GM21390 (cell line): ENCODE measurements around the gene NHLRC2.

Source experiments
- ATAC-seq: cut with Tn5 transposase; IDR thresholded peaks from one replicate; pipeline ENCODE4 v1.9.1; 2021; ENCODE audit not compliant: unreplicated experiment

Gene NHLRC2

DNA sequence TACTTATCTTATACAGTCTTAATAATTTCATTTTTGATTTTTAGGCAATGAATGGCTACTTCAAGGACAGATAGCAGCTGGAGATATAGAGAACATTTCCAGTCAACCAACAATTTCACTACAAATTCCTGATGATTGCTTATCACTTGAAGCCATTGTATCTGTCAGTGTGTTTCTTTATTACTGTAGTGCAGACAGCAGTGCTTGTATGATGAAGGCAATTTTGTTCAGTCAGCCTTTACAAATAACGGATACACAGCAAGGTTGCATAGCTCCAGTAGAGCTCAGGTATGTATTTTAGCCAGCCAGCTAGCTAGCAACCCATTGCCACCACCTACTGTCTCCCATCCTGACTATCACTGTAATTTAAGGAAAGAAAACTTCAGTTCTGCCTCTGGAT lies 53.8 kb downstream of the NHLRC2 start:
- no peak for ATAC-seq

DNA sequence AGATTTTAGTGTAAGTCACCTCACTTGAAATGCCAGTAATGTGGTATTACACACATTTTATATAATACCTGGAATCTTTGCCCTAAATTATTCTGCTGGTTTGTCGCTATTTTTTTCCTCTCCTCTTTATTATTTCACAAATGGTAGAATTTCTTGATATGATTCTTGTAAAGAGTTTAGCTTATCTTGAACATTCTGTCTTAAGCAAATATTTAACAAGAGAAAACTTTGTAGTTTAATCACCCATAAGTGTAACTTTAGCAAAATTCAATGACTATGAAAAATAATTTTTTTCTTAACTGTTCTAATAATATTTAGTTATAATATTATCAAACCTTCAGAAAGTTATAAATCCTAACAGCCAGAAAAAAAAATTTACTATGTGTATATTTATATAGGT lies 56.7 kb downstream of the NHLRC2 start:
- no peak for ATAC-seq

DNA sequence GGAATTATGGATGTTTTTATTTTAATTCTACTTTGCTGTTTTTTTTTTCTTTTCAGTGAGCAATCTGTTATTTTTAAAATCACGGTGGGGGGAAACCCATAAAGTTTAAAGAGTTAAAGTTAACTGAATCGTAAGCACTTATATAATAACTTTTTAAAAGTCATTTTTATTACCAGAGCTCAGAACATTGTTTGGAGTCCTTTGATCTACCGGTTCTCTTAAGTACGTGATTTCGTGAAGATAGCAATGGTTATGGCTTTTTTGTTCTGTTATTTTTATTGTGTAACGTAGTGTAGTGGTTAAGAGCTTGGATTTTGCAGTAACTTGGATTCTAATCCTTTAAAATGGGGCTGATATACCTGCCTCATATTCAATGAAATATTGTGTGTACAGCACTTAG lies 57.4 kb downstream of the NHLRC2 start:
- ATAC-seq: no peak

DNA sequence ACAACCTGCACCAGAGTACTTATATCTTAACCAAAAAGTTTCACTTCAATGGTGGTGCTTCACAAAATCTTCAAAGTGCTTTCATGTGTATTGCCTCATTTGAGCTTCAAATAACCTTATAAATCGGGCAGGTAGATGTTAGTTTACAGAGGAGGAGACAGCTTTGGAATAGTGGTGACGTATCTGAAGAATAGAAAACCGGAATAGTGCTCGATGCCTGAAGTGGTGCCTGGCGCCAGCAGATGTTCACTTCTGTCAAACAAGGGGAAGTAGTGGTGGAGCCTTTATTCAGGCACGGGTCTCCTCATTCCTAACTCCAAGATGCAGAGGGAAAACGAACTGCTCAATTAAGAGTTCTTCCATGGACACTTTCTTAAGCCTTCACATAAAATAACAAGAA lies 58.1 kb downstream of the NHLRC2 start:
- ATAC-seq: no peak

DNA sequence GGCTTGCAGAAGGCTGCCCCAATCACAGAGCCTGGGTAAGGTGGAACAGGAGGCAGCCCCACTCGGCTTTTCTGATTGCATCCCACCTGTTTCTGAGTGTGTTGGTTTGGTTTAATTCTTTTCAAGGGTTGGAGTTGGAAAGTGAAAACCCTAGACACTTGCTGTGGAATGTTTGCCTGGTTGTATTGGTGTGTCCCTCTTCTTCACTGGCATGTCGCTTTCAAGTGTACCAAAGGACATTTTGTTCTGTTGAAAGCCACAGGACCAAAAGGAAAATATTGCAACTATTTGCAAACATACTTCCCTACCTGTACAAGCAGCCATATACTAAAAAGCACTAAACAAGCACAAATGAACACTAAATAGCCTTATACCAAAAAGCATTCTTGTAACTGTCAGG lies 60.5 kb downstream of the NHLRC2 start:
- no peak for ATAC-seq

DNA sequence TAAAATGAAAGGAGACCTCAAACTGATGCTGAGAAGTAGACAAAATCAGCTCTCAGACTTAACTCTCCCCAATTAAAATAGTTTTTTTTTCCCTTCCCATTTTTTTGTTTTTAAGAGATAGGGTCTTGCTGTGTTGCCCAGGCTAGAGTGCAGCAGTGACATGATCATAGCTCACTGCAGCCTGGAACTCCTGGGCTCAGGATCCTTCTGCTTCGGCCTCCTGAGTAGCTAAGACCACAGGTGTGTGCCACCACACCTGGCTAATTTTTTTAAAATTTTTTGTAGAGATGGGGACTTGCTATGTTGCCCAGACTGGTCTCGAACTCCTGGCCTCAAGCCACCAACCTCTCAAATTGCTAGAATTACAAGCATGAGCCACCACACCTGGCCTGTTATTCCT lies 61.1 kb downstream of the NHLRC2 start:
- ATAC-seq: no peak

DNA sequence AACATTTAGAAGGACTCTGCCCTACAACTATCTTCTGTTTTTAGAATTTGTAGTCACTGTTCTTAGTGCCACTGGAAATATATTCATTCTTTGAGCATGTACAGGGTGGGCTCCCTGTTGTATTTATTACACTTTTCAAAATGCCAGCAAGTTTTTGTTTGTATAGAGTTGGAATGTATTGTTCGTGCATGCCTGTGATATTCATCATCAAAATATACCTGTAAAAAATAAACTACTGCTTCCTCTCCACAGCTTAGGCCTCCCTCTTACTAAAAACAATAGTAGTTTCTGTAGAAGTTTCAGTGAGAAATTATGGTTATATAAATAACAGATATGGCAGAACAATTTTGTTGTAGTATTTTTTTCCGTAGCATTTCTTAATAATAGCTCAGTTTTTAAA lies 61.6 kb downstream of the NHLRC2 start:
- no peak for ATAC-seq

DNA sequence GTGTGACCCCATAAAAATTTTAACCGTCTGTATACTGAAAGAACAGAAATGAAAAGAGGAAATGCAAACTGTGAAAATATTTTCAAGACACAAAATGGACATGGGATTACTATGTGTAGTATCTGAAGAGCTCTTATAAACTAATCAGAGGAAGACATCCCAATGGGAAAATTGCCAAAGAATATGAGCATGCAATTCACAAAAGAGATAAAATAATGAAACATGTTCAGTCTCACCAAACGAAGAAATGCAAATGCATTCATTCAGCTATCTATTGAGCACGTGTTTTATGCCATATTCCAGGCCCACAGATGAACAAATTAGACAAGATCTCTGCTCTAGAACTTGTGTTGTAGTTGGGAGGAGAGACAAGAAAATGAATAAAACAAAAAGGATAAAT lies 63.2 kb downstream of the NHLRC2 start:
- no peak for ATAC-seq

DNA sequence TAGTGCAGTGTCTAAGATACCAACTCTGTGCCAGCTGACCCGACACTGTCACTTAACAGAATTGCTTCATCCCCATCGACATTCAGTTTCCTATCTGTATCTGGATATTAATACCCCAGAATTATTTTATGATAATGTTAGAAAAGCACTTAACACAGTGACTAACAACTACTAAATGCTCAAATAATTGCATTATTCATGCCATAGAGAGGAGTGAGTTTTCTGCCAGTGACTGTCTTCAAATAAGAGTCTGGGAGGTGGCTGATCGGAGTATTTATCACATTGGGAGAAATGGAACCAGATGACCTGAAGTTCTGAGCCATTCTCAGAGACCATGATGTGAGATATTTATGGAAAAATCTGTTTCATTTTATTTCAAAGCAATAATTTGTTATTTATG lies 65.7 kb downstream of the NHLRC2 start:
- ATAC-seq: no peak

DNA sequence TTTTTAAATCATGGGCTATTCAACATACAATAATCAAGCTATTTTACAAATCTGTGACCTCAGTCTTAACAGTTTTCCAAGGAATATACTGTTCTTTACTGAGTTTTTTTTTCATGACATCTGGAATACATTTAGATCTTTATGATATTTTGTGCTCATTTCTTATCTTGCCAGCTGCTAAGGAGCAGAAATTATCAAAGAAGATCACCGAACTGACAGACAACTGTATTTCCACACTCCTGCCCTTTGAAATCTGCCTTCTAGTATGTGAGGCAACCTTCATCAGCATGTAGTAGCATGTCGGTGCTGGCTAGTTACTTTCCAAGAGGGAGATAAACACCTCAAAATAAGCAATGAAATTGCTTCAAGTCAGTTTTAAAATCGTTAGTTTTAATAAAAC lies 66.4 kb downstream of the NHLRC2 start:
- no peak for ATAC-seq

DNA sequence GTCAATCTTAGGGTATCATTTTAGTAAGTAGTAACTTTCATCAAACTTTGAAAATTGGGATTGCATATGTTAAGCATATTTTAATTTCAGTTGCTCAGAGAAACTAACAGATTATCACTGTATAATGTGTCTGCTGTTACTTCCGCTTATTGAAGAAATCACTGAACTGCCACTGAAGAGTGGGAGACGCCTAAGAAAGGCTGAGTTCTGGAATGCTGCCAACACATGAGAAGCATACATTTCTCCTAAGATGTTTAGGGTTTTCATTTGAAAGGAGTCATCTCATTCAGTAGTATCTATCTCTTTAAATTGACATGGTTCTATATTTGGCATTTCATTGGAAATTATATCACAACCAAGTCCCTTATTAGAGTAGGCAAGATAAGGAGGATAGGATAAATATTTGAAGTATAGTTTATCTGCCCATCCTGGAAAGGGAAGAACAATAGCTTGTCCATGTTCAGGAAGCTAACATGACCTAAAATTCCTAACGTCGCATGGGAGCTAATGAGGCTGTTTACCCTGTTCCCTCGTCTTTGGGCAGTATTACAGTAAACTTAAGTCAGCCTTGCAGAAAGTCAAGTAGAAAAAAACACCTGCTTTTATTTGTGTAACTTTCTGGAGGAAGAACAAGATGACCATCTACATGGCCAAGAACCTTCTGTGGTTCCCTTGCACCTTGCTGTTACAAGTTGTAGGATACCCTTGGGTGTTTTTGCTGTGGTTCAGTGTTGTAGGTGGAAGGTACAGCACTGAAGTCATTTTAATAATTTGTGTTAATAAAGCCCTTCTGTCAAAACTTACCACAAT lies 67.3 kb downstream of the NHLRC2 start:
- ATAC-seq: no peak

DNA sequence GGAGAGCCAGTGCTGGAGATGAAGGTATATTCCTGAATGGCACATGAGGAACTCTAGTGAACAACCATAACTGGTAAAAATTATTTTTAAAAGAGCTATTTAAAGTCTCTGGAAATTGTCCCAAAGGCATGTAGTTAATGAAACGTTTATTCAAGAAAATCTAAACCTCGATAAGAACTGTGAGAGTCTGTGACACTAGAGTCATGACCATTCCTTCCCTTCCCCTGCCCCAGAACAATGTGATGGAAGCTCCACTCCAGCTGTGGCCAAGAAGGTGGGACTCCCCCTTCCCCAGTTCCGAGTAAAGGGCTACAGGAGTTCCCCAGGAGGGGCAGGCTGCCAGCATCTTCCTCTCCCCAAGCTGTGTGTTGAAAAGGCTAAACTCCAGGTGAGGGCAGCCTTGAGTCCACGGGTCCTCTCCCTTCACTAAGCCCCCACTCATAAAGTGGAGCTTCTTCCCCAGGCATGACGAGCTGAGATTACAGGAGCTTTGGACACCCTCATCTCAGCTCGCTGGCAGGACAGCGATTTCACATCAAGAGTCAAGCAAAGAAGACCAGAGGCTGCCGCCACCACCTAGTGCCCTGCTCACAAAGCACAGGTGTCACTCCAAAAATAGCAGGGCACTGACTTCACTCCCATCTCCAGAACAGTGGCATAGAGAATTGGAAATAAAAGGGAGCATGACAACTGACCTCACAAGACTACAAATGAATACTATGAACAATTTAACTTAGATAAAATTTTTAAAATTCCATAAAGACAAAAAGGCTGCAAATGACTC lies 68.5 kb downstream of the NHLRC2 start:
- no peak for ATAC-seq

DNA sequence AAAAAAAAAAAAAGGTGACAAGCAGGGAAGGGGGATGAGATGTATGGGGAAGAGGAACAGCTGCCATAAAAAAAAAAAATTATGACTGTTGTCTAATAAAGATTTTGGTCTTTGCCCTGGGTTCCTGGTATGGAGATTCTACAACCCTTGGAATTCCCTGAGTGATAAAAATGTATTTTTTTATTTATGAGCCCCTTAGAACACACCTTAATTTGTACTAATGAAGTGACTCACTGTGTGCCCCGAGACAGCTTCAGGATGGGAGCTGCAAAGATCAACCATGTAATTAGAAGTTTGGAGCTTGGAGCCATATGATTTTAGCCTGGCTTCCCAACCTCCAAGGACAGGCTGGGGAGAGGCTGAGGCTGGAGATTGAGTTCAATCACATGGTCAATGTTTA lies 69.7 kb downstream of the NHLRC2 start:
- no peak for ATAC-seq

DNA sequence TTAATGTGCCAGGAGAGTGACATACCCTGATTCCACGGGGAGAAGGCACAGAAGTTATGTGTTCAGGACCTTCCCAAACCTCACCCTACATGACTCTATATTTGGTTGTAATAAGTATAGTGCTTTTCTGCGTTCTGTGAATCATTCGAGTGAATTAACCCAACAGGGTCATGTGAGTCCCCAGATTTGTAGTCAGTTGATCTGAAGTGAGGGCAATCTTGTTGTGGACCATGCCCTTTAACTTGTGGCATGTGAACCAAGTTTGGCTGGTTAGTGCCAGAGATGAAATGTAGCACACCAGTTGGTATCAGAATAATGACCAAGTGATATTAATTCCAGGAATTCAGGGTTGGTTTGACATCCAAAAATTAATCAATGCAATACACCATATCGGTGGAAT lies 70.2 kb downstream of the NHLRC2 start:
- no peak for ATAC-seq

DNA sequence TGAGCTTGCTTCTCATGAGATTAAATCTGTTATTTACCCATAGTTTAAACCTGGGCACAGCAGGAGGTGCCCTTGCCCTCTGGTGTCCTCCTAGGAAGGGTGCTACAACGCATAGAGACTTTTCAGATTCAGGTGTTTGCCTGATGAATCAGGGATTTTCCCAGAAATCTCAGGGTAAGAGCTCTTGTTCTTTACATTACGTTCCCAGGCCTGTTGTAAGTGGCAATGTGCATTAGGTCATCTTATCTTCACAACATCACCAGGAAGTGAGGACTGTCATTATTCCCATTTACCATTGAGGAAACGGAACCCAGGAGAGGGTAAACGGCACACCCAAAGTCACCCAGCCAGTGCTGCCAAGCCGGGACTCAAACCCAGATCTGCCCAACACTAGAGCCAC lies 73.0 kb downstream of the NHLRC2 start:
- ATAC-seq: no peak

DNA sequence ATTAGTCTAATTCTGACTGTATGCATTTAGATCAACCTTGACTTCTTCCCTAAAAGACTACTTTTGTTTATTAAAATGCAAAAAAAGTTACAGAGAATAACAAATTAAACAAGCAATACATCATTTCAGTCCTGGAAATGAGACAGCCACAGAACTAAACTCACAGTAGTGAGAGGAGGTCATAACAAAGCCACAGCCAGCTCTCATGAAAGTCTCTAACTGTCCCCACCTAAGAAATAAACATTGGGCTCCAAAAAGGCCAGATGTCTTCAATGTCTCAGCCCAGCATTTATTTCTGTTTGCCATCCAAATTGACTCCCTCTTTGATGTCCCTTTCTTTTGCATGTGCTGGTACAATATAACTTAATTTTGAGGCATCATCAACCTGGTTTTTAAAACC lies 74.4 kb downstream of the NHLRC2 start:
- no peak for ATAC-seq

DNA sequence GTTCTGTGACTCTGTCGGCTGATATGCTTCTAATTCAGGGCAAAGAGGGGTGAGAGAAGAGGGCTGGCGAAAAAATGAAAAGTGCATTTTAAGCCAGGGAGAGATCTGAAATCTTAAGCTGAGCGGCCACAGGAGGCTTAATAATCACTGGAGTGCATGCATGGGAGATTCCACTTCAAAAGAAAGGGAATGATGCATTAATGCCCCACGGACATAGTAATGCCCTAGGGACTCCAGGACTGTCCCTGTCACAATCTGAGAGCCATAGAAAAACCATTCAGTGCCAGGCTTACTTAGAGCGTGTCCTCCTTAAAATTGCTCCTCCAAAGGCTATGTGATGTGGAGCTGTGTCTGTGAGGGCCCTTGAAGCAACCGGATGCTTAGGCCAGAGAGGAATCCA lies 75.1 kb downstream of the NHLRC2 start:
- ATAC-seq: no peak

DNA sequence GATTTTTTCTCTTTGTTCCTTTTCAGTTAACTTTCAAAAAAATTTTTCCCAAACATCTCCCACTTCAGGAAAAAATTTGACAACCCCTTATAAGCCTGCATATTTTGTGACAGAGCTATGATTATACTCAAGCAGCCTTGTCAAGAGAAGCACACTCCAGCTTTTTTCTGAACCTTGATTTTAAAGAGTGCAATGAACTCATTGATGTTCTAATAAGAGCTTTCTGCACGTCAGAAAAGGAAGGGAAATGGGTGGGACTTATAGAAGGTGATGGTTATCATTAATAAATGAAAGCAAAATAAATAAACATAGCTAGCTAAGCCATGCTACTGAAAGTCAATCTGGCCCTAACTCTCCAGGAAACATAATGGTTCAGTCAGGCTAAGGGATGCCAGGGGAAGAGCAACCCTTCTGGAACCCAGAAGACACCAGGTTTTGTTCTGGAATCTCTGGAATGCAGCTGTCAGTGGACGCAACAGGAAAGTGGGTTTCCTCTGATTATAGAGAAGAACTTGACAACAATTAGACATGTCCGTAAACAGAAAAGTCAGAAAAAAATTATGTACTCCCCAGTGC lies 76.1 kb downstream of the NHLRC2 start:
- ATAC-seq: no peak

DNA sequence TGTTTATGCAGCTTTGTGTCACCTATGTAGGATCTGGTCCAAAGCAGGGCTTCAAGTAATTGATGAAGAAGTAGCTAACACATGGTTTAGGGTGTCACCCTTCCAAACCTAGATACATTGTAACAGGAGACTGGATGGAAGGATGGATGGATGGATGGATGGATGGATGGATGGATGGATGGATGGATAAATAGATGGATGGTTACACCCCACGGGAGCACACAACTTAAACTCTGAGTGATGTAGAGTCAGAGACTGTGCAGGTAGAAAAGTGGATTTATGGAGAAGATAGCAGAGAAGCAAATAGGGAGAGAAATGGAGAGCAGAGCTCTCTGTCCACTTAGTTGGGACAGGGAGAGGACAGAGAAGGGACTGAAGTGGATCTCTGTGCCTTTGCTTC lies 78.4 kb downstream of the NHLRC2 start:
- ATAC-seq: no peak

DNA sequence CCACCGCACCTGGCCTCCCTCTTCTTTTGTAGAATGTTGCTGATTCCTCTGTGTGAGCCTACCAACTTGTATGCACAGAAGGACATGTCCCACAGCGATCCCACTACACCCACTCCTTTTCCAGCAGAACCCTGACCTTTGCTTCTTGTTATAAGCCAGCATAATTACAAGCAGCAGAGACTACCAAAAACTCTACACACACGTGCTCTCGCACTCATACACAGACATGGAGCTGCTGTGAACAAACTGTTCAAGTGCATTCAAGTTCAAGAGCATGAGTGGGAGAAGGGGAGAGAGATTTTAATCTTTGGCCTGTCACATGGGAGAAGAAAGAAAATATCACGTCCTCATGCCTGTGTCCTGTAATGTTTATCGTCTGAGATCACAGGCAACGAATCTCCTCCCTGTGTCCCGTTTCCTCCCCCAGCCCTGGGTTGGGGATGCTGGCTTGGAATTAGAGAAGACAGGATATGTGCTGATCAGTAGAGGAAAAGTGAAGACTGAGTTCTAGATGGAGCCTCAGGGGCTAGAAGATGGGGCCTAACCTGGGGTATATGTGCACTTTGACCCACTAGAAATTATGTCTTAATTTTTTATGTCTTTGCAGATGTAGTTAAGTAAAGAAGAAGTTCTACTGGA lies 79.6 kb downstream of the NHLRC2 start:
- no peak for ATAC-seq

DNA sequence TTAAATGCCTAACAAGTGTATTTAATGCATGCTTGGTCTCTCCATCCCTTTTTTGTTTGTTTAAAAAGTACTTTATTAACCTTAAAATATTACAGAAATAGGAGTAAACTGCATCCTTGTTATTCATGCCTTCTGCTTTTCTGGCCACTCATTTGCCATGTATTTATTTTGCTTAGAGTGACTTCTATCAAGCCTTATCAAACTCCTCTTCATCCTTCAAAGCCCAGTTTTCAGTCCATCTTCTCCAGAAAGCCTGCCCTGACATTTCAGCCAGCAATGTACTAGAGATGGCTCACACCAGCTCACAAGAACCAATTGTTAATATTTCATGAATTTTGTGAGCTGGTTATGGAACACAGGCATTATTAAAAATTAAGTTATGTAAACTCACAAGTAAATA lies 82.8 kb downstream of the NHLRC2 start:
- no peak for ATAC-seq

DNA sequence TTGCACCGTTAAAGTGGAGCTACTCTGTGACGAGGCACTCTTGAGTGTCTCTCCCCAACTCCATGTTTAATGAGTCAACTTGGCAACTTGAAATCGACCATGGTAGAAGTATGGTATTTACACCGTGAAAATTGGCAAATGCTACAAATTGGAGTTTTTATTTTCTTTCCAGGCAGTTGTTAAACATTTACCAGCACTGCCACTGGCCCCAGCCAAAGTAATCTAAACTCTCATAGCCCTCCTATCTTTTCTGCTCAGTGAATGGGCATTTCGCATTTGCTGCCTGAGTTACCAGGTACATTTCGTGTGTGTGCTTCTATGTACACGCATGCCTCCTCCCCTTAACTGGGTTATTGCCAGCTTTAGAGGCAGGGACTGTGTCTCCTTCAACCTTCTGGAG lies 83.3 kb downstream of the NHLRC2 start:
- ATAC-seq: no peak
